Measurements from ENCODE around the gene LATS2. TPM values are rescaled to one million over a fixed set of nuclear protein-coding genes. Genes with fewer than 3 reads are reported as not detected.

The LATS2 gene
- total RNA-seq, 2 donors from 2014 or later = 7.5 to 14.8 TPM

GRCh38 chr13:21005193-21005592, 56.2 kb downstream of the LATS2 start:
- ATAC-seq (no peak), DNase-seq (no peak)
- intact Hi-C loops (cut with DNase I, micrococcal nuclease) = no loop called here

DNA sequence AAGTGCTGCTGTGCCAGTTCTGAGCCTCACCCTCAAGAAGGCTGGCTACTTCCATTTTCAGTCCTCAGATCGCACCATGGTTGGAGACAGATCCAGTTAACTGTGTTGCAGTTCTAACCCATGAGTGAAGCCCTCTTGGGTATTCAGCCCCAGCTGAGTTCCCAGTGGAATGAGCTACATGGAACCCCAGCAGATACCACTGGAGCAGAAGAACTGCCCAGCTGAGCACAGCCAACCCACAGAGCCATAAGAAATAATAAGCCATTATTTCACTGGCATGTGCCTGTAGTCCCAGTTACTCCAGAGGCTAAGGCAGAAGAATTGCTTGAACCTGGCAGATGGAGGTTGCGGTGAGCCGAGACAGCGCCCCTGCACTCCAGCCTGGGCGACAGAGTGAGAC, 59.9 kb downstream of the LATS2 start:
- DNase-seq (no peak), ATAC-seq (no peak)
- intact Hi-C loops (cut with DNase I, micrococcal nuclease) = no loop called here

- intact Hi-C loops (cut with DNase I, micrococcal nuclease) = no loop called here
- DNase-seq (no peak), ATAC-seq (no peak)
Observed at GRCh38 chr13:21000647-21001046, 60.7 kb downstream of the LATS2 start.

- intact Hi-C loops (cut with DNase I, micrococcal nuclease) = no loop called here
- DNase-seq (no peak), ATAC-seq (no peak)
Observed at GRCh38 chr13:20998649-20999415, 62.6 kb downstream of the LATS2 start.

DNA sequence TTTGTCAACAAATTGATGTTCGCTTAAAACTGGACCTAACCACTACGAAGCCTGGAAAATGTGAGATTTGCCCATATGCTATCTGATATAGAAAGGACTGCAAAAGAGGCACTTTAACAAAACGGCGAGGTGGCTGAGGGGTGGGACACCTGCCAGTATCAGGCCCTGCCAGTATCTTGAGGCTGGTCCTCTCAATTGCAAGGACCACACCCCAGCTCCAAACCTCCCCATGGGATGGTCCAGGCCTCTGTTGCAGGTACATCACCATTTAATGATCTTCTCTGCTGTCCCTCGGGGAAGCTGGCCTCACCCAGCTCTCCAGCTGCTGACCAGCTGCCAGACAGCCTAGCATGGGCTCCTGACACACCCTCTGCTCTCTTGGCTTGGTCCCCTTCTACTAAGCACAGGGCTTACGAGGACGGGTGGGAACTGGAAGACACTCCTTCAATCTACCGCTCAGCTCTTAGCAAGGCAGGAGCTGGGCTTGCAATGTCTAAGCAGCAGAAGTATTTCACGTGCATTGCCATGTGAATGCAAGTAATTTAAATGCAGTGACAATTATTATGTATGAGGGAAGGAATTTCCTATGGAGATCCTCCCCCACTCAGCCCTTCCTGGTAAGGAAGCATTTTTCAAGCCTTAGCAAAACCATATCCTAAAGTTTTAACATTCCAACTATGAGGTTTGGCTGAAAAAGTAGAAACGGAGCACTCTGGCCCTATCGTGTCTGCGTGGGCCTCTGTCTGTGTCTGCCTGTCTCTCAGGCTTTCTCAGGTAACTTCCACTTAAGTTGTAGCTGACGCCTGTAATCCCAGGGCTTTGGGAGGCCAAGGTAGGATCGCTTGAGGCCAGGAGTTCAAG, 63.9 kb downstream of the LATS2 start:
- intact Hi-C loops (cut with DNase I, micrococcal nuclease) = no loop called here
- no peak for DNase-seq
- ATAC-seq = no peak

- no peak for ATAC-seq
- intact Hi-C loops (cut with DNase I, micrococcal nuclease) = no loop called here
Observed at GRCh38 chr13:20995245-20995838, 66.0 kb downstream of the LATS2 start.

GRCh38 chr13:20994441-20994821, 67.0 kb downstream of the LATS2 start:
- DNase-seq = no peak
- intact Hi-C loops (cut with DNase I, micrococcal nuclease) = no loop called here
- ATAC-seq = no peak

More at GRCh38 chr13:20995245-20995838, 66.0 kb downstream of the LATS2 start:
- no peak for DNase-seq

- DNase-seq (no peak), ATAC-seq (no peak)
- intact Hi-C loops (cut with DNase I, micrococcal nuclease) = no loop called here
Observed at GRCh38 chr13:20993661-20994440, 67.5 kb downstream of the LATS2 start.

DNA sequence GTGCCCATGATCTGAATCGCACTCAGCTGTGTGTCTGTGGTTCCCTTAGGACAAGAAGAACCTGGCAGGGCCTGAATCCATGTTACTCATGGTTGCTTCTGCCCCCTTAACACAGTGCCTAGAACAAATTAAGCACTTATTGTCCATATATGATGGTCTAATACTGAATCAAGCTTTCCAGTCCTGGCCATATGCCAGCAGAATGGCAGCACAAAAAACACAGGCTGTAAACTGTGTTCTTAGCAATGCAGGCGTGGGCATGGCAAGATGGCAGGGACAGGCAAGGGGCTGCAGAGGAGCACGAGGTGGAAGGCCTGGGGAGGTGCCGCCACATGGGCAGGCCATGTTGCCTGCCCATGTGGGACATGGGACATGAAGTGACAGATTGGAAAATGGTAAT, 68.2 kb downstream of the LATS2 start:
- ATAC-seq (no peak), DNase-seq (no peak)
- intact Hi-C loops (cut with DNase I, micrococcal nuclease) = no loop called here

- no peak for DNase-seq
- intact Hi-C loops (cut with DNase I, micrococcal nuclease) = no loop called here
- ATAC-seq = no peak
Observed at GRCh38 chr13:20991741-20992520, 69.5 kb downstream of the LATS2 start.

- ATAC-seq = no peak
- no peak for DNase-seq
- intact Hi-C loops (cut with DNase I, micrococcal nuclease) = no loop called here
Observed at GRCh38 chr13:20990910-20991525, 70.4 kb downstream of the LATS2 start.

DNA sequence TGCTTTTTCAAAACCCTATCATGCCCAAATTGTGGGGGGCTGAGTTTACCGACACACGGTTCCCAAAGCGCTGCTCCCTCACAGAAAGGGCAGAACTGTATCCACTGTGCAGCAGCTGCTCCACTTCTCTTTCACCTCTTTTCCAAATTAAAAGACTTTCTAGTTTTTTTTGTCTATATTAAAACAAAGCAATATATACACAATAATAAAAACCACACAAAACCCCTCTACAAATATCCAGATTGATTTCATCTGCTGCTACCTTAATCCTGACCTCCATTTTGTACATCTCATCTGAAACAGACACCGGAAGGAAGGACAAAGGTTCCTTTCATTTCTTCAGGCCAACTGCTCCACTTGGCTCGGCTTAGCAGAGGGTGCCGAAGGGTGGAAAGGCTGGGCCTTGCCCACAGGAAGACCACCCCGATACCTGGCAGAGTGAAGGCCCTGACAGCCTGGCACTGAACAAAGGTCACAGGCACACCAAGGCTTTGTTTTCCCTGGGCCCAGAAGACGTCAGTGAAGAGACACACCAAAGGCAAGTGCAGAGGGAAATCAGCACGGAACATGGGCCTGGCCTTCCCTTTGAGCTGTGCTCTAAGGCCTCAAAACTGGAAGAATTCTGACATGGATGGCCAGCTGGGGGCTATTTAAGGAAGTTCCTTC, 71.6 kb downstream of the LATS2 start:
- ATAC-seq (no peak), DNase-seq (no peak)
- intact Hi-C loops (cut with DNase I, micrococcal nuclease) = no loop called here

GRCh38 chr13:20988909-20989655, 72.3 kb downstream of the LATS2 start:
- intact Hi-C loops (cut with DNase I, micrococcal nuclease) = no loop called here
- no peak for DNase-seq
- ATAC-seq = no peak

GRCh38 chr13:20988033-20988908, 73.1 kb downstream of the LATS2 start:
- intact Hi-C loops (cut with DNase I, micrococcal nuclease) = no loop called here
- ATAC-seq = no peak
- DNase-seq = no peak

GRCh38 chr13:20987599-20987998, 73.8 kb downstream of the LATS2 start:
- intact Hi-C loops (cut with DNase I, micrococcal nuclease) = no loop called here
- ATAC-seq (no peak), DNase-seq (no peak)

- DNase-seq = no peak
- intact Hi-C loops (cut with DNase I, micrococcal nuclease) = no loop called here
- ATAC-seq = no peak
Observed at GRCh38 chr13:20984879-20985278, 76.5 kb downstream of the LATS2 start.
